Ovary (tissue), 3 donors: ENCODE data around the gene MLX.

Source experiments
- CTCF ChIP-seq, 3 donors: fragments of 450-650 bp in 2 of 3; fragments of 200-600 bp in 1 of 3; IDR thresholded peaks; one replicate each; pipeline versions ENCODE4 v1.5.1 to v1.8.0; 2016 to 2022; ENCODE audit warnings: antibody characterized with exemption in 3 of 3, mild to moderate bottlenecking in 1 of 3
- EP300 ChIP-seq: sonication (generic); formaldehyde crosslinking; IDR thresholded peaks from one replicate; pipeline ENCODE4 v1.6.1; 2017; ENCODE audit warnings: antibody characterized with exemption
- POLR2A ChIP-seq: fragments of 450-650 bp; IDR thresholded peaks from one replicate; pipeline ENCODE4 v1.6.1; 2017; ENCODE audit warnings: antibody characterized with exemption, mild to moderate bottlenecking, moderate library complexity
- donor health status: DM: no; HTN: no; CAD: no.

GRCh38 chr17:42519546-42520491 is 47.1 kb upstream of the MLX start:
- TF ChIP-seq CTCF (IDR thresholded peaks at IDR 0.05) (peak in 1 of 3 donors; percentile 11), POLR2A (no peak), EP300 (peak; percentile 66)
